HepG2 (cell line): ENCODE measurements around the gene SRP68. TPM values are rescaled to one million over a fixed set of nuclear protein-coding genes. Genes with fewer than 3 reads are reported as not detected.

Experiments used
- ARNTL ChIP-seq: sonication (generic); formaldehyde crosslinking; IDR thresholded peaks from 2 replicates; pipeline ENCODE4 v1.4.0; 2020; ENCODE audit warnings: mild to moderate bottlenecking, missing genetic modification reagents
- GMEB1 ChIP-seq: sonication (generic); formaldehyde crosslinking; IDR thresholded peaks from 2 replicates; pipeline ENCODE4 v1.5.1; 2020; ENCODE audit warnings: missing genetic modification reagents, mild to moderate bottlenecking, borderline replicate concordance
- KMT2B ChIP-seq: IDR thresholded peaks from 2 replicates; pipeline ENCODE4 v1.6.1; 2016; ENCODE audit warnings: missing genetic modification reagents, missing compliant biosample characterization
- NR1H2 ChIP-seq: sonication (generic); formaldehyde crosslinking; IDR thresholded peaks from 2 replicates; pipeline ENCODE4 v1.8.1; 2022; ENCODE audit warnings: low read depth, missing genetic modification reagents, borderline replicate concordance
- RCOR2 ChIP-seq: IDR thresholded peaks from 2 replicates; pipeline ENCODE4 v1.6.1; 2016; ENCODE audit warnings: missing biosample characterization, missing genetic modification reagents
- ZBTB38 ChIP-seq: sonication (generic); formaldehyde crosslinking; IDR thresholded peaks from 2 replicates; pipeline ENCODE4 v1.5.1; 2020; ENCODE audit warnings: mild to moderate bottlenecking, missing genetic modification reagents
- ZBTB7A ChIP-seq: sonication (generic); formaldehyde crosslinking; IDR thresholded peaks from 2 replicates; pipeline ENCODE4 v1.8.0; 2022; ENCODE audit warnings: mild to moderate bottlenecking, missing genetic modification reagents
- ZNF20 ChIP-seq: sonication (generic); formaldehyde crosslinking; IDR thresholded peaks from 2 replicates; pipeline ENCODE4 v1.4.0; 2020; ENCODE audit warnings: mild to moderate bottlenecking, moderate library complexity, missing genetic modification reagents
- ZNF207 ChIP-seq: fragments of 450-650 bp; IDR thresholded peaks from 2 replicates; pipeline ENCODE4 v1.6.1; 2016; ENCODE audit warnings: antibody characterized with exemption, borderline replicate concordance
- ZNF30 ChIP-seq: sonication (generic); formaldehyde crosslinking; IDR thresholded peaks from 2 replicates; pipeline ENCODE4 v1.5.0; 2020; ENCODE audit warnings: mild to moderate bottlenecking, missing genetic modification reagents
- ZUFSP ChIP-seq: sonication (generic); formaldehyde crosslinking; IDR thresholded peaks from 2 replicates; pipeline ENCODE4 v1.9.0; 2021; ENCODE audit warnings: missing genetic modification reagents, mild to moderate bottlenecking, borderline replicate concordance
- polyA plus RNA-seq, 8 experiments: library from polyadenylated mRNA; depleted of rRNA in 3 of 8; stranded (reverse) in 7 of 8; unstranded in 1 of 8; fragments of >200 nt; fragmentation: Illumina TruSeq in 4 of 8; extraction: Trizol in 4 of 8; gene quantifications; 2 replicates each; pipeline versions ENCODE4 v1.2.1 to v1.2.3, GENCODE V29; 2011 to 2016; ENCODE audit warnings: low read depth in 4 of 8, missing spikeins in 1 of 8, mixed read lengths in 1 of 8; ENCODE audit not compliant: insufficient read depth in 1 of 8
- total RNA-seq, 5 experiments: library from RNA; depleted of rRNA; stranded (reverse); fragments of >200 nt; fragmentation: Illumina TruSeq; extraction: Trizol; gene quantifications; 2 replicates each; pipeline ENCODE4 v1.2.3, GENCODE V29; 2016; ENCODE audit warnings: low read depth in 1 of 5
- TF ChIP-seq, protein P1 (sequence below): sonication (generic); formaldehyde crosslinking; IDR thresholded peaks from 2 replicates; pipeline ENCODE4 v1.5.1; 2020; ENCODE audit warnings: missing genetic modification reagents, mild to moderate bottlenecking, borderline replicate concordance
- TF ChIP-seq, protein P2 (sequence below): sonication (generic); formaldehyde crosslinking; IDR thresholded peaks from 2 replicates; pipeline ENCODE4 v1.4.0; 2020; ENCODE audit warnings: missing genetic modification reagents, low read depth, mild to moderate bottlenecking, borderline replicate concordance
- TF ChIP-seq, protein P3 (sequence below): IDR thresholded peaks from 2 replicates; pipeline ENCODE4 v1.4.0; 2020; ENCODE audit warnings: mild to moderate bottlenecking, missing genetic modification reagents
- TF ChIP-seq, protein P4 (sequence below): sonication (generic); formaldehyde crosslinking; conservative IDR thresholded peaks from 2 replicates; pipeline ENCODE4 v1.4.0; 2020; ENCODE audit warnings: missing genetic modification reagents
- TF ChIP-seq, protein P5 (sequence below): sonication (generic); formaldehyde crosslinking; IDR thresholded peaks from 2 replicates; pipeline ENCODE4 v1.4.0; 2020; ENCODE audit warnings: mild to moderate bottlenecking, missing genetic modification reagents

The SRP68 gene
- total and polyA plus RNA-seq, 2 of the 13 experiments (the other 11 are each of a cell fraction or from before 2014, with no cell fraction given) = 39.8 to 74.3 TPM

DNA sequence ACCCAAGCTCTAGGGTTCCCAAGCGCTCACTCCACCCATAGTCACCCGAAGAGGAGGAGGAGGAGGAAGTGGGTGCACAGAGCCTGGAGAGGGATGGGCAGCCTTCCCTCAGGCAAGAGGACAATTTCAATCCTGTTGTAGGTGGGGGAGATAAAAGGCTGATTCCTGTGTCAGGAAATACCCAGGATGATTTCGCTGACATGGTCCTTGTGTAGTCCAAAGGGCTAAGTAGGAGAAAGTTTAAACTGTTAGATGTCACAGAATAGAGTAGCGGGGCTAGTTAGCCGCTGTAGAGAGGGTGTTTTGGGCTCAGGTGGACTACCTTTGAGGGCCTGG is 32.5 kb upstream of the SRP68 start (continued):
- TF ChIP-seq, protein P1, sequence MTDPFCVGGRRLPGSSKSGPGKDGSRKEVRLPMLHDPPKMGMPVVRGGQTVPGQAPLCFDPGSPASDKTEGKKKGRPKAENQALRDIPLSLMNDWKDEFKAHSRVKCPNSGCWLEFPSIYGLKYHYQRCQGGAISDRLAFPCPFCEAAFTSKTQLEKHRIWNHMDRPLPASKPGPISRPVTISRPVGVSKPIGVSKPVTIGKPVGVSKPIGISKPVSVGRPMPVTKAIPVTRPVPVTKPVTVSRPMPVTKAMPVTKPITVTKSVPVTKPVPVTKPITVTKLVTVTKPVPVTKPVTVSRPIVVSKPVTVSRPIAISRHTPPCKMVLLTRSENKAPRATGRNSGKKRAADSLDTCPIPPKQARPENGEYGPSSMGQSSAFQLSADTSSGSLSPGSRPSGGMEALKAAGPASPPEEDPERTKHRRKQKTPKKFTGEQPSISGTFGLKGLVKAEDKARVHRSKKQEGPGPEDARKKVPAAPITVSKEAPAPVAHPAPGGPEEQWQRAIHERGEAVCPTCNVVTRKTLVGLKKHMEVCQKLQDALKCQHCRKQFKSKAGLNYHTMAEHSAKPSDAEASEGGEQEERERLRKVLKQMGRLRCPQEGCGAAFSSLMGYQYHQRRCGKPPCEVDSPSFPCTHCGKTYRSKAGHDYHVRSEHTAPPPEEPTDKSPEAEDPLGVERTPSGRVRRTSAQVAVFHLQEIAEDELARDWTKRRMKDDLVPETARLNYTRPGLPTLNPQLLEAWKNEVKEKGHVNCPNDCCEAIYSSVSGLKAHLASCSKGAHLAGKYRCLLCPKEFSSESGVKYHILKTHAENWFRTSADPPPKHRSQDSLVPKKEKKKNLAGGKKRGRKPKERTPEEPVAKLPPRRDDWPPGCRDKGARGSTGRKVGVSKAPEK (CRISPR knock-in tag) = peak; percentile 82; the same call in 1 of the 2 replicates
- TF ChIP-seq ZNF207 = no peak
- TF ChIP-seq, protein P2, sequence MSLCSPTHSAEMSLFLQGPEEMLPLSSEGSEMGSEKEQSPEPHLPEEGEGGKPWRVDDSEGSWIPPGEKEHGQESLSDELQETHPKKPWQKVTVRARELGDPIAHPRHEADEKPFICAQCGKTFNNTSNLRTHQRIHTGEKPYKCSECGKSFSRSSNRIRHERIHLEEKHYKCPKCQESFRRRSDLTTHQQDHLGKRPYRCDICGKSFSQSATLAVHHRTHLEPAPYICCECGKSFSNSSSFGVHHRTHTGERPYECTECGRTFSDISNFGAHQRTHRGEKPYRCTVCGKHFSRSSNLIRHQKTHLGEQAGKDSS (CRISPR knock-in tag) = no peak
- peak; percentile 34; the same call in 1 of the 2 replicates for TF ChIP-seq ZBTB38 (CRISPR knock-in tag)
- TF ChIP-seq ARNTL = 0 out of 2 replicates have a peak, but pooled peaks have one; percentile 33
- no peak for TF ChIP-seq RCOR2 (CRISPR knock-in tag)
- TF ChIP-seq GMEB1 = no peak
- no peak for TF ChIP-seq ZUFSP (CRISPR knock-in tag)
- TF ChIP-seq NR1H2 = no peak
- TF ChIP-seq, protein P3, sequence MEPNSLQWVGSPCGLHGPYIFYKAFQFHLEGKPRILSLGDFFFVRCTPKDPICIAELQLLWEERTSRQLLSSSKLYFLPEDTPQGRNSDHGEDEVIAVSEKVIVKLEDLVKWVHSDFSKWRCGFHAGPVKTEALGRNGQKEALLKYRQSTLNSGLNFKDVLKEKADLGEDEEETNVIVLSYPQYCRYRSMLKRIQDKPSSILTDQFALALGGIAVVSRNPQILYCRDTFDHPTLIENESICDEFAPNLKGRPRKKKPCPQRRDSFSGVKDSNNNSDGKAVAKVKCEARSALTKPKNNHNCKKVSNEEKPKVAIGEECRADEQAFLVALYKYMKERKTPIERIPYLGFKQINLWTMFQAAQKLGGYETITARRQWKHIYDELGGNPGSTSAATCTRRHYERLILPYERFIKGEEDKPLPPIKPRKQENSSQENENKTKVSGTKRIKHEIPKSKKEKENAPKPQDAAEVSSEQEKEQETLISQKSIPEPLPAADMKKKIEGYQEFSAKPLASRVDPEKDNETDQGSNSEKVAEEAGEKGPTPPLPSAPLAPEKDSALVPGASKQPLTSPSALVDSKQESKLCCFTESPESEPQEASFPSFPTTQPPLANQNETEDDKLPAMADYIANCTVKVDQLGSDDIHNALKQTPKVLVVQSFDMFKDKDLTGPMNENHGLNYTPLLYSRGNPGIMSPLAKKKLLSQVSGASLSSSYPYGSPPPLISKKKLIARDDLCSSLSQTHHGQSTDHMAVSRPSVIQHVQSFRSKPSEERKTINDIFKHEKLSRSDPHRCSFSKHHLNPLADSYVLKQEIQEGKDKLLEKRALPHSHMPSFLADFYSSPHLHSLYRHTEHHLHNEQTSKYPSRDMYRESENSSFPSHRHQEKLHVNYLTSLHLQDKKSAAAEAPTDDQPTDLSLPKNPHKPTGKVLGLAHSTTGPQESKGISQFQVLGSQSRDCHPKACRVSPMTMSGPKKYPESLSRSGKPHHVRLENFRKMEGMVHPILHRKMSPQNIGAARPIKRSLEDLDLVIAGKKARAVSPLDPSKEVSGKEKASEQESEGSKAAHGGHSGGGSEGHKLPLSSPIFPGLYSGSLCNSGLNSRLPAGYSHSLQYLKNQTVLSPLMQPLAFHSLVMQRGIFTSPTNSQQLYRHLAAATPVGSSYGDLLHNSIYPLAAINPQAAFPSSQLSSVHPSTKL (CRISPR knock-in tag) = no peak
- no peak for TF ChIP-seq ZNF20 (CRISPR knock-in tag)
- no peak for TF ChIP-seq ZBTB7A (CRISPR knock-in tag)
- no peak for TF ChIP-seq KMT2B (CRISPR knock-in tag)
- TF ChIP-seq, protein P4, sequence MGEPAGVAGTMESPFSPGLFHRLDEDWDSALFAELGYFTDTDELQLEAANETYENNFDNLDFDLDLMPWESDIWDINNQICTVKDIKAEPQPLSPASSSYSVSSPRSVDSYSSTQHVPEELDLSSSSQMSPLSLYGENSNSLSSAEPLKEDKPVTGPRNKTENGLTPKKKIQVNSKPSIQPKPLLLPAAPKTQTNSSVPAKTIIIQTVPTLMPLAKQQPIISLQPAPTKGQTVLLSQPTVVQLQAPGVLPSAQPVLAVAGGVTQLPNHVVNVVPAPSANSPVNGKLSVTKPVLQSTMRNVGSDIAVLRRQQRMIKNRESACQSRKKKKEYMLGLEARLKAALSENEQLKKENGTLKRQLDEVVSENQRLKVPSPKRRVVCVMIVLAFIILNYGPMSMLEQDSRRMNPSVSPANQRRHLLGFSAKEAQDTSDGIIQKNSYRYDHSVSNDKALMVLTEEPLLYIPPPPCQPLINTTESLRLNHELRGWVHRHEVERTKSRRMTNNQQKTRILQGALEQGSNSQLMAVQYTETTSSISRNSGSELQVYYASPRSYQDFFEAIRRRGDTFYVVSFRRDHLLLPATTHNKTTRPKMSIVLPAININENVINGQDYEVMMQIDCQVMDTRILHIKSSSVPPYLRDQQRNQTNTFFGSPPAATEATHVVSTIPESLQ (CRISPR knock-in tag) = no peak
- TF ChIP-seq ZNF30 (CRISPR knock-in tag) = no peak
- TF ChIP-seq, protein P5, sequence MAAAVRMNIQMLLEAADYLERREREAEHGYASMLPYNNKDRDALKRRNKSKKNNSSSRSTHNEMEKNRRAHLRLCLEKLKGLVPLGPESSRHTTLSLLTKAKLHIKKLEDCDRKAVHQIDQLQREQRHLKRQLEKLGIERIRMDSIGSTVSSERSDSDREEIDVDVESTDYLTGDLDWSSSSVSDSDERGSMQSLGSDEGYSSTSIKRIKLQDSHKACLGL (CRISPR knock-in tag) = no peak
